ENCODE results near the gene TRIM22.

The TRIM22 gene

GRCh38 chr11:5749836-5750235 lies 60.2 kb downstream of the TRIM22 start:
- no peak for DNase-seq

- DNase-seq: no peak
These were observed 64.4 kb downstream of the TRIM22 start, which contains the start of gene OR52N4 for GRCh38 chr11:5753943-5754342. TSS of gene OR52N4 (plus strand) at chr11:5754243. CDS start at chr11:5754741, 498 bp downstream.
